ENCODE data around the gene BLOC1S1.

Gene BLOC1S1

DNA sequence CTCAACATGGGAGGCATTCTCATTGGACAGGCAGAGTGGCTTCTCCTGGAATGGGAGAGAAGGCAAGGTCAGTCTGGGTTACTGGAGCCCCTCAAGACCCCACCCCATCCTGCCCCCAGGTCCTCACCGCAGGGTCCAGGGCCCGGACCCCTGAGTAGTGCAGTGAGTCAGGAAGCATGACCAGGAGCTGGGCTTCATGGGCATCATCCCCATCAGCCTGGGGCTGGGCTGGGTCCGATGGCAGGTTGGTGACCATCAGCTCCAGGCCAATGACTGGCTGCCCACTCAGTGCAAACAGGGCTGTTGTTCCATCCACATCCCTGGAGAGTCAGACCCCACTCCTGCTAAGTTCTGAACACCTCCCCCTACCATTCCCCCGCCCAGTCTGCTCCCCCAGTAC, 21.2 kb upstream of the BLOC1S1 start:
- no peak for DNase-seq (ENCODE audit: low read depth)

DNA sequence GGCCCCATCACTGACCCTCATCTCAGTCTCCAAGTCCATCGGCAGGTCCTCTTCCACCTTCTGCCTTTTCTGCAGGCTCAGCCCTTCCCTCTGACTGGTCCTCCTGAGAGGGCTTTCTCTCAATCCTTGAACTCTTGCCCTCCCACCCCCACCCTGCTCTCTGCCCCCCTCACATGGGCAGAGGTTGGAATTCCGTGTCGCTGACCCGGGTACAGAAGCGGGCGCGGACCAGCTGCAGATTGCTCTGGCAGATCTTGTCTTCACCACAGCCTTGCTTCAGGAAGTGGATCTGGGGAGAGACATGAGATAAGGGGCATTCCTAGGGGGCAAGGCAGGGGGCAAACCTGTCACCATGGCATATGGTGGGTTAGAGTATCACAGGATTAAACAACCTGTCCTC, 20.5 kb upstream of the BLOC1S1 start:
- no peak for DNase-seq (ENCODE audit: low read depth)

DNA sequence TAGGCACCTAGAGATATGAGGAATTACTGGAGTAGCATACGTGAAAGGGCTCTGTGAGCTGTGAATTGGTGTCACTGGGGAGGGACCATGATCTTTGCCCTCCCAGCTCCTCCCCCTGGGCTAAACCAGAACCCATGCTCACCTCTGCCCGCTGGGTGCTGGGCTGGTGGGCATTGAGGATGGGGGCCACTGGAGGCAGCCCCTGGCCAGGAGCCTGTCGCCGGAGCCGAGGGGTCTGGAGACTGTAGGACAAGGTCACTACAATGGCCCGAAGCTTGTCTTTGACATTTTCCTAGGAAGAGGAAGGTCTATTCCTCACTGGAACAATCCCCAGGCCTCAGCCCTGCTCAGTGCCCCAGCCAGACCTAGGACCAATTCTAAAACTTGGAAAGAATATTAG, 19.7 kb upstream of the BLOC1S1 start:
- no peak for DNase-seq (ENCODE audit: low read depth)

DNA sequence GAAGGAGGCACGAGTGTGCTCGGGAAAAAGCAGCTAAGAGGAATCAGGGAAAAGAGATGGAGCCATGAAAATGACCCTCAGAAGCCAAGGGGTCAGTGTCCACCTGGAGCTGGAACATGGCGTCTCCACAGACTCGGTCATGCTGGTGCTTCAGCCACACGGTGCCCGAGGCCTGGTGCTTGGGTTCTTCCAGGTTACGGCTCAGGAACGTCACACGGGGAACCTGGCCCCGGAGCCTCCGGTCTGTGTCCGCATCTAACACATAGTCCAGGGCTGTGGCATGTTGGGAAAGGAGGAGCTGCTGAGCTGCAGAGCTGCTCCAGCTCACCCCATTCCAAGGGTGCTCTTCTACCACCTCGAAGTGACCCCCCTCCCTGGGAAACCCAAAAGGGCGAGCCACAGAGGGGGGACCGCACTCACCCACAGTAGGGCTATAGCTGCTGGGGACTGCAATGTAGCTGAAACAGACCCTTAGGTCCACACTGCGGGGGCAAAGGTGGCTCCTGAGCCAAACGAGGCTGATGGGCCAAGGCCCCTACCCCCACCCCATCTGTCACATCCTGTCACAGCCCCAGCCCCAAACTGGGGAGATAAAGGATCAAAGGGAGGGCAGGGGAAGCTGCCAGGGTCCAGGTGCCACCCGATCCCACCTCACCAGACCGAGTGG, 18.9 kb upstream of the BLOC1S1 start:
- DNase-seq (ENCODE audit: low read depth): no peak

DNA sequence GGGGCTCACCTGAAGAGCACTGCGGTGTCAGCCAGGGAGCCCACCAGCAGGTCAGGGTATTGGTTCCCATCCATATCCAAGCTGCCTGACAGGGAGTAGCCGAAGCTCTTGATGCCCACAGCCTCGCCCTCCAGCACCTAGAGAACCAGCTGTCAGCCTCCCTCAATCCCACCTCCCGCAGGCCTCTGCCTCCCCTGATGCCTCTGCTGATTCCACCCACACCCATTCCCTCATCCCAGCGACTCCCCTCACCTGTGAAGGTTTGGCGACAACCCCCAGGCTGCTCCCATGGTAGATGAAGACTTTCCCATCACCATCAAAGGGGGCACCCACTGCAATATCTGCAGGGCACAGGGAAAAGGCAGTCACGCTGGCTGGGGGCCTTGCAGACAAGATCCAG, 18.2 kb upstream of the BLOC1S1 start:
- DNase-seq (ENCODE audit: low read depth): no peak

DNA sequence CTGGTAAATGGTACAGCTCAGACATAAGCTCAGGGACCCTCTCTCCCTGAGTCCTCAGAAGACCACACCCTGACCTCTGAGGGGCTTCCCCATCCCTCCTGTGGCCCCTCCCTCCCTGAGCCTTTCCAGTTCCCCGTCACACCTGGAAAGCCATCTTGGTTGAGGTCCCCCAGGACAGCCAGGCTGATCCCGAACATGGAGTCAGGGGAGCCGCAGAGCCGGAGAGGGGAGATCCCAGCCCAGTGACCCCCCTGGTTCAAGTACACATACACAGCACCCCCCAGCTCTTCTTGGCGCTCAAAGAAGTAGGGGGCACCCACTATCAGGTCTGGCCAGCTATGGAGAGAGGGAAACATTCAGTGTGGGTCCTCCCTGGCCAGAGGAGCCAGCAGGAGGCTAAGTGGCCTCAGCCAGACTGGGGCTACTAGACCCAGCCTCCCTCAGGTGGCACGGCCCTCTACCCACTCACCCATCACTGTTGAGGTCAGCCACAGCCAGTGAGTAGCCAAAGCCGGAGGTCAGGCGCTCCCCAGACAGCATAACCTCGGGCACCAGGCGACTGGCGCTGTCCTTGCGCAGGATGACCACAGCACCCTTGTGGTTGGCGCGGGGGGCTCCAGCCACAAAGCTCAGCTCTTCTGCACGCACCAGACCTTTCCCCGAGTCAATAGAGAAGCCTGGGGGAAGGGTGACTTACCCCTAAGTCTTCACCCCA, 17.4 kb upstream of the BLOC1S1 start:
- no peak for DNase-seq (ENCODE audit: low read depth)

DNA sequence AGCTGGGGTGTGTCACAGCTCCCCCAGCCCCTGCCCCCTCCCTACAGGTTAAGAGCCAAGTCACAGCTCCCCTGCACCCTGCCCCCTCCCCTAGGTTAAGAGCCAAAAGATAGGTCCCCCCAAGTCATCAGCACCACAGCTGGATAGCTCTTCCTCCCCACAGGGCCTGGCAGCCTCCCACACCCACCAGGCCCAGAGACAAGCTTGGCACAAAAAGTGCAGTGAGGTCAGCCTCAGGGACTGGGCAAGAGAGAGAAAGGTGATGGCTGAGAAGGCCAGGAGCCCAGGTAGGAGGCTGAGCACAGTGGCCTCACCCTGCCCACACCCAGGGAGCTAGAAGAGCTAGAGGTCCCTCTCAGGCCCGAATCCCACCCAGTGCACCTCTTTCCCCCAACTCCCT, 16.9 kb upstream of the BLOC1S1 start:
- no peak for DNase-seq (ENCODE audit: low read depth)

DNA sequence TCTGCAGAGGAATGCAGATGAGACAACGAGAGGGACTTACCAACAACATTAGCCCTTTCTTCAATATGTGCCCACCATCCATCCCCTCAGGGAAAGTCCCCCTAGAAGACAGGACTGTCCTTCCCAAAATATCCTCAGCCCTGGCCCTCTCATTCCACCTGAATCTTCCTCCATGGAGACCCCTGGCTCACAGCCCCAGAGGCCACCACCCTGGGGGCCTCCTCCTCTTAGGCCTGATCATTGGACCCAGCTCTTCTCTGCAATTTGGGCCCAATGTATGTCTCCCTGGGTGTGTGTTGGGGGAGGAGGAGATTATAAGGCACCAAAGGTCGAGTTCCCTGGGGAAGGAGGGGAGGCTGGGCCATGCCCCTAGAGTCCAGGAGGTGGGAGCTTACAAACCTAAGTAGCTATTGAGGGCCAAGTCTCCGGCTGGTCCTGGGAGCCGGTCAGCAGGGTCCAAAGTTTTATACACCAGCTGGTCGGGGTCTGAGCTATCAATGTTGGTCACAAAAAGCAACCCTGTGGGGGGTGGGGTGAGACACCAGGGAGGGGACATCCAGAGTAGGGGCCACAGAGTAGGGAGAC, 16.3 kb upstream of the BLOC1S1 start:
- DNase-seq (ENCODE audit: low read depth): no peak

DNA sequence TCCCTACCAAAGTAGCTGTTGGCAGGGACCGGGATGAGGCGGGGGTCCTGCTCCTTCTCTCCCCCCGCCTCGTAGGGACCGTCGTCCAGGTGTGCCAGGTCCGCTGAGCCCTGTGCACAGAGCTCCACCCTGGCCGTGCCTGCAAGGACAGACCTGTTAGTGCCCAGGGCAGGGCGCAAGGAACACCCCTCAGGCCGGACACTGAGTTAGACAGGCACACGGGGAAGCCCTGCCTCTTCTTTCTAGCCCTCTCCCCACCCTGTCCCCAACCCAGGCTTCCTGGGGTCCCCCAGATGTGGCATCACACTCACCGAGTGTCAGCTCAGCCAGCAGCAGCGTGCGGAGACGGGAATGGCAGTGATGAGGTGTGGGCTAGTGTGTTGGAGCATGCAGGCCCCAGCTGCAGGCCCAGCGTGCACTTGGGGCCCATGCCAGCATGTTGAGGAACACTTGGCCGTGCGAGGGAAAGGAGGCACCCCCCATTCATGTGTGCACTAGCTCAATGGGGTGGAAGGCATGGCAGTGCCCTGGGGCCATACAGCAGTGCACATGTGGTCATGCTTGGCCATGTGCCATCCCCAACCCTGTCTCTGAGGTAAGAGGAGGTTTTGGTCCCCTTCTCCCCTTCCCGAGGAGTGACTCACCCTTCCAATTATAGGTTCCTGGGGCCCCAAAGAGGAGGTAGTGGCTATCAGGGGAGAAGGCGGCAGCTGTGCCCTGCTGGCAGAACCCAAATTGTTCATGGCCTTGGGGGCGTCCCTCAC, 15.4 kb upstream of the BLOC1S1 start:
- DNase-seq (ENCODE audit: low read depth): no peak

DNA sequence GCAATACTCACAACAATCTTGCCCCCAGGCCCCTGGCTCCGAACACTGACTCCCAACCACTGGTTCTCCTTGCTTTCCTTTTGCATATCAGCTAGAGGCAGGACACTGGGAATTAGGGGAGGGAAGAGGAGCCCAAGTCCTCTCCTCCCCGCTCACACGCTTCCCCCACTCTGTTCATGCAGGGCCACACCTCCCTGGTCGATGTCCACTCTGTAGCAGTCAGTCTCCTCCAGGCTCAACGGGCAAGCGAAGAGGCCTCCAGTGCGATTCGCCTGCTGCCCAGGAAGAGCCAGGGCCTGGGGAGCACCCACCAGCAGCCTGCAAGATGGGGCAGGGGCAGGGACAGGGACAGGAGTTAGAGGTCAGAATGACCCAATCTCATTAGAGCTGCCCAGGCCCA, 13.0 kb upstream of the BLOC1S1 start:
- no peak for DNase-seq (ENCODE audit: low read depth)

DNA sequence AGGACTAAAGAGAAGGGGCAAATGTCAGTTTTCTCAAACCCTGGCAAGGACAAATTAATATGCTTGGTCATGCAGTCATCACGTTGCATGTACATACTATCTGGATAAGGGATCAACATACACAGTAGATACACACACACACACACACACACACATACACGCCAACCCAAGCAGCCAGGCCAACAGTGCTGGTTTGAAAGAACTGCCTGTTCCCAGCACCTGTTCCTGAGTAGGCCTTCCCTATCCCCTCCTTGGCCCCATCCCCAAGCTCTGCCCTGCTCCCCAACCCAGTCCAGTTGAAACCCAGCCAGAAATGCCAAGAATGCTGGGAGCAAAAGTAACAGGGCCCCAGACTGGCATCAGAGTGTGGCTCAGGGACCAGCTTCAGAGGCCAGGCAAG, 12.6 kb upstream of the BLOC1S1 start:
- no peak for DNase-seq (ENCODE audit: low read depth)

DNA sequence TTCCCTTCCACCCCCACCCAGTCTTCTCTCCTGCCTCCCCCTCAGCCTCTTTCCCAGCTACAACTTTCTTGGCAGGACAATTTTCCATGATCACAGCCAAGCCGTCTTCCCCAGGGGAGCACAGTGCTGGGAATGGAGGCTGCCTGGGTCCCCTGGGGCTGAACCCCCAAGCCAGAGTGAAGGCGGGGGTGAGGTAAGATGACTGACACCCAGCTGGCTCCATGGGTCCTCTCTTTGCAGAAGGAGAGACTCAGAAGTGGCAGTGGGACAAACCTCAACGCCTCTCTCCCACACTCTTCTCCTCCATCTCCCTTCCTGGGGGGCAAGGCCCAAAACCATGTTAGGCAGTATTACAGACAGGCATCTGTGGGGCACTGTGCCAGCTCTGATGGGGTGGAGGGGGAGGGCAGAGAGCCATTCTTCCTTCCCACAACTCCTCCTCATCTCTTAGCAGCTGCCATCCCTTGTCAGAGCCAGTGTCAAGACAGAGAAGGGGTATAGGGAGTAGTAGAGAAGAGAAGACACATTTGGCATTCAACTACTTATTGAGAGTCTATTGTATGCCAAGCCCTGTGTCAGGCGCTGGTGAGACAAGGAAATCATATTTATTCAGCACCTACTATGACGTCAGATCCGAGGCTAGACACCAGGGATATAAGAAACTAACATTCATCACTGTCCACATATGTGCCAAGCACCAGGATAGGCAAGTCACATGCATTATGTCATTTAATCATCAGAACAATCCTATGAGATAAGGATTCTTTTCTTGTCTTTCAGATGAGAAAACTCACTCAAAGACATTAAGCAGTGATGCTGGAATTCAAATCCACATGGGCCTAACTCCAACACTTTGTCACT, 11.7 kb upstream of the BLOC1S1 start:
- DNase-seq (ENCODE audit: low read depth): no peak

DNA sequence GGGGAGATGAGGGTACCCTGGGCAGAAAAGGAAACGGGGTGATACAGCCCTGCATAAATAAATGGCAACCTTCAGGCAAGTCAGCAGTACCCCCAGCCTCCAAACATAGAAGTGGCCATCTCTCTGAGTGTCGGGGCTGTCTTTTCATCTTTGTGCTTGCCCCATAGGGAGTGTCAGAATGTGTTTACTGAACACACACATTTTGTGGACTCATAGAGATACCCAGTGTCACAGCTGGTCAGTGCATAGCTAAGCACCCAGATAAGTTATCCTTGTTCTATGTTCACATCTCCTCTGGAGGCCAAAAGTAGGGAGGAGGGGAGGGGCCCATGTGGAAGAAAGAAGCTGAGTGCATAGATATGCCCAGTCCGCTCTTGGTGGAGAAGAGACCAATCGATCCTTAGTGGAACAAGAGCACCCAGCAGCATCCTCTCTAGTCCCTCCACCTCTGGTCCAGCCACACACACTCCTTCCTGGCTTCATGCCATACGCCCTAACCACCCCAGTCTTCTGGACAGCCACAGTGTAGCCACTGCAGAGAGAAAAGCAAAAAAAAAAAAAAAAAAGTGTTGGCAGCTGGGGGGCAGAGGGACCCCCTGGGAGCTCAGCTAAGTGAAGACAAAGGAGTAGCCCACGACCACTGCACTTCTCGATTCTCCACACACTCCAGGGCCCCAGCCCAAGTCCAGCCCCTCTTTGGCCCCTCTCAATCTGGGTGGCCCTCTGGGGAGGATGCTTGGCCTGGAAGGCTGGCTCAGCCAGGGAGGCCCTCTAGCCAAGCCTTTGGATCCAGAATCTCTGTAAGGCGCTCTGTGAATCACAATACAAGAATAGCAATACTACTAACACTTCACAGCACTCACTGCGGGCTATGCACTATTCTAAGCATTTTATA, 10.8 kb upstream of the BLOC1S1 start:
- DNase-seq (ENCODE audit: low read depth): no peak

DNA sequence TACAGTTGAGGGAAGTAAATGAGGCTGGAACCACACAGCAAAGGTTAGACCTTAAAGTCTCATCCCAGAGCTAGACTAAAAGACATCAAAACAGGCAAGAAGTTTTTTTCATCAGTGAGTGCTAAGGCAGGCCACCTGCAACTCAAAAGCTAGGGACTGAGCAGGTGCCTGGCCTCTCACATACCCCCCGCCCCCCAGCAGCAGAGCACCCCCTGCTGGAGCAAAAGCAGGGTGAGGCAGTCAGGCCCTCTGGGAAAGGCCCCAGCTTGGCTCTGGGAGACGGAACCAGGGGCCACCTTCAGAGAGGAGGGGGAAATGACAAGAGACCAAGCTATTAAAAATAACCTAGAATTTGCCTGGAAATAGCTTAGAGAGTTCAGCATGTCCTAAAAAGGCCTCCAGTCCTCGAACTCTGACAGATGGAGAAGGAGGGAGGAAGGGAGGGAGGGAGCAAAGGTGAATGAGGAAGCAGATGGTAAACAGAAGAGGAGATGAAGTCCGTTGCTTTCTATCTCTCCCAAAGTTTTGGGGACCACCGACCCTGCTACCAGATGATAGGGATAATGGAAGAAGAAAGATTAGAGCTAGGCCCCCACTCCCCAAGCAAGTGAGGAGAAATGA, 10.0 kb upstream of the BLOC1S1 start:
- no peak for DNase-seq (ENCODE audit: low read depth)

DNA sequence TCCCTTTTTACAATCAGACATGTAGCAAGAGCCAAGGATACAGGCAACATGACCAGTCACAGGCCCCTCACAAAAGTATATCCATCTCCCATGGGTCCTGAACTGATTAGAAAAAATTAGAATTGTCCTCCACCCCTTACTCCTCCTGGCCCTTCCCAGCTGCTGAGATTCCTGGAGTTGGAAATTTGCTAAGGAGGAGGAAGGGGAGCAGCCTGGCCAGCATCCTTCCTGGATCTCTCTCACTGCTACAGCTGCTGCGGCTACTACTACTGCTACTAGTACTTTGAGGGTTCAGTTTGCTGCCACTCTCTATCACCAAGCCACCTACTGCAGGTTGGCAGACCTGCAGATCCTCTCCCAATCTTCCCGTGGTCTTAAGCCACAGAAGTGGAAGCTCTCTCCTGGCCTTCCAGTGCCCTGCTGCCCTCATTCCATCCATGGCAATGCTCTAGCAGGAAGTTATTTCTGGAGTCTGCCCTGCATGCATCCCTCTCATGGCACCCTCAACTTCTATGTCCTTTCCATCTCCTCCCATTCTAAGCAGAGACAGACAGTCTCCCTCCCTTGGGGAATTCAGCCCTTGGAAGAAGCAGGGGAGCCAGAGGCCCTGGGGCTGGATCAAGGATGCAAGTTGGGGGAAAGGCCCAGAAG, 9.2 kb upstream of the BLOC1S1 start:
- no peak for DNase-seq (ENCODE audit: low read depth)

DNA sequence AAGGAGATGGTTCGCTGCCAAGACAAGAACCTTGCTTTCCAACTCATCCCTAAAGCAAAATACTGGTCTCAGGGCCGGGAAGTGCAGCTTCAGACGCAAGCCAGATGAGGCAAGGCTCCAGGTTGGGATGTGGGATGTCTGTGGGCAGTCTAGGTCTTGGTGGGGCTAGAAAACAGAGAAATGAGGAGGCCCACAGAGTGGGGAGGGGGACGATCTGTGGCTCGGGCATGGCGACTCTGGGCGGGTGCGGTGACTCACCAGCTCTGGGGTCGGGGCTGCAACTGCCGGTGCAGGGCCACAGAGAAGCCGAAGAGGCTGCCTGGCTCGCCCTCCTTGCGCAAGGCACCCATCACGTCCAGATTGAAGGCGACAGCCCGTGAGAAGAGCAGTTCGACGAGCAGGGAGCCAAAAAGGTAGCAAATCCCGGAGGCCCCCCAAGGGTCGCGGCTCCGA, 8.6 kb upstream of the BLOC1S1 start:
- no peak for DNase-seq (ENCODE audit: low read depth)

DNA sequence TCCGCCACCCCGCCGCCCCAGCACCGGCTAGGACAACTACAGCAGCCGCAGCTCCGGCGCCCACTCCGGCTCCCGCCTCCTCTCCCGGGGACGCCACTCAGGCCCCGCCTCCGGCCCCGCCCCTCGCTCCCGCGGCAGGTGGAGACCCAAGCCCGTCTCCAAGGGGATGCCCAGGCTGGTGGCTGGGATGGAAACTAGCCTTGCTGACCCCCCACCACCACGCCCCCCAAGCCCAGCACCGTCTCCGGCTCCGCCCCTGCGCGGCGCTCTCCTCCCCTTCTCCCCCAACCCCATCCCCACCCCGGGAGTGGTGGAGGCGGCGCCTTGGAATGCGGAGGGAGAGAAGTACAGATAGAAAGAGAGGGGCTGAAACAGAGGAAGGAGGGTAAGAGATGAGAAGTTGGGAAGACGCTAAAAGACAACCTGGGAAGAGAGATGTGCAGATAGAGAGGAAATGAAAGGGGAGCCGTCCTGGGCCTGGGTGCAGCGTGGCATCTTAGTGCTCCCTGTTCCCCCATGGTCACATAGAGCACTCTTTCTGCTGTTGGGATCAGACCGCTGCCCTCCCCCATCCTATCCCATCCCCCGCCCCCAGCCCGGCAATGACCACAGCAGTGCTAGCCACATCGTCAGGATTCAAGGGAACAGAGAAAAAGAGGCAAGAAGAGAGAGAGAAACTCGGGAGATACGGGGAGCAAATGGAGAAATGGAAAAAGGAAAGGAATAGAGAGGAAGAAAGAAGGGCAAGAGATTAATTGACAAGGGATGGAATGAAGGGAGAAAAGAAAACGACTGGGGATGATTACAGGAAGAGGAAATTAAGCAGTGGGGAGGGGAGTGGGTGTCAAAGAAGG, 7.8 kb upstream of the BLOC1S1 start, which contains the start of gene ITGA7:
ITGA7 (minus strand) TSS at position 64 of the 854 bp plus-strand sequence. CDS start 222 bp downstream, outside the sequence.
- no peak for DNase-seq (ENCODE audit: low read depth)

DNA sequence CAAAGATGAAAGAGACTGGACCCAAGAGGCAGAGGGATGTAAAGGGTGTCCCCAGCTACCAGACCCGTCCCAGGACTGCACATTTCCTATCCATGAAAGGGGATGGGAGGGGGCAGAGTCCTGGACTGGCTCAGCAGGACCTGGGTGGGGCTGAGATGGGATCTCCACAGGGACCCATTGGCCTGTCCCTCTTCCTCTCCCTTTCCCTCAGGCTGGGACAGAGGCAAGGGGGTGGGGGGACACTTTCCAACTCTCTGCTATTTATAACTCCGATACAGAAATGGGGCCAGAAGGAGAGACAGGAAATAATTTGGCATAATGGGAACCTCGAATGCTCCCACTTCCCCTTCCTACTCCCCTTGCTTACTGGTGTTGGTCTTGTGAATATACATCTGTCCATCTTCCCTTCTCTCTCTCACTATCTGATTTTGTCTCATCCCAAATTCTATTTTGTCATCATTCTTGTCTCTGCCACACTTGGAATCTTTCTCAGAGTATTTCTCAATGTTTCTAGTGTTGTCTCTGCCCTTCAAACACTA, 7.1 kb upstream of the BLOC1S1 start:
- DNase-seq (ENCODE audit: low read depth): no peak
